GM18873 (cell line): Measurements from ENCODE around the gene P2RX7.
"Not testable (repeated sequence)": the region's sequence is repeated elsewhere in the genome, so short reads cannot be mapped to it uniquely, and the experiment has no call there.

ENCODE experiments used
- ATAC-seq: cut with Tn5 transposase; IDR thresholded peaks from one replicate; pipeline ENCODE4 v1.9.1; 2021; ENCODE audit warnings: mild to moderate bottlenecking, moderate library complexity, moderate number of reproducible peaks; ENCODE audit not compliant: unreplicated experiment, low FRiP score

Gene P2RX7

GRCh38 chr12:121223292-121224285, 90.9 kb downstream of the P2RX7 start:
- ATAC-seq, result no peak

GRCh38 chr12:121224591-121224990, 91.9 kb downstream of the P2RX7 start:
- ATAC-seq, result no peak

GRCh38 chr12:121226399-121226798, 93.7 kb downstream of the P2RX7 start:
- no peak for ATAC-seq

- ATAC-seq, result peak; percentile 23
Measured at GRCh38 chr12:121226871-121227270, 94.2 kb downstream of the P2RX7 start.

GRCh38 chr12:121227294-121227693, 94.6 kb downstream of the P2RX7 start:
- ATAC-seq, result peak; percentile 71

- no peak for ATAC-seq
Measured at GRCh38 chr12:121228919-121229665, 96.4 kb downstream of the P2RX7 start.

- not testable (repeated sequence) for ATAC-seq
Measured at GRCh38 chr12:121229826-121230537, 97.3 kb downstream of the P2RX7 start.

GRCh38 chr12:121230538-121230907, 97.8 kb downstream of the P2RX7 start:
- ATAC-seq, result no peak

GRCh38 chr12:121232163-121232562, 99.5 kb downstream of the P2RX7 start:
- ATAC-seq, result no peak

GRCh38 chr12:121232977-121233627, 100.4 kb downstream of the P2RX7 start:
- ATAC-seq, result no peak

GRCh38 chr12:121233628-121234020, 100.9 kb downstream of the P2RX7 start:
- no peak for ATAC-seq

- ATAC-seq, result no peak
Measured at GRCh38 chr12:121236776-121237175, 104.1 kb downstream of the P2RX7 start.

GRCh38 chr12:121237415-121237814, 104.7 kb downstream of the P2RX7 start:
- no peak for ATAC-seq
